GM19397 (cell line): ENCODE results near the gene RAD23A.
A peak's percentile ranks its signal among the peaks of the same experiment; 100 is the strongest.
"Not testable (repeated sequence)": the region's sequence is repeated elsewhere in the genome, so short reads cannot be mapped to it uniquely, and the experiment has no call there.

ENCODE experiments used
- ATAC-seq: cut with Tn5 transposase; IDR thresholded peaks from one replicate; pipeline ENCODE4 v1.9.1; 2021; ENCODE audit warnings: mild to moderate bottlenecking, moderate library complexity; ENCODE audit not compliant: unreplicated experiment

RAD23A gene

DNA sequence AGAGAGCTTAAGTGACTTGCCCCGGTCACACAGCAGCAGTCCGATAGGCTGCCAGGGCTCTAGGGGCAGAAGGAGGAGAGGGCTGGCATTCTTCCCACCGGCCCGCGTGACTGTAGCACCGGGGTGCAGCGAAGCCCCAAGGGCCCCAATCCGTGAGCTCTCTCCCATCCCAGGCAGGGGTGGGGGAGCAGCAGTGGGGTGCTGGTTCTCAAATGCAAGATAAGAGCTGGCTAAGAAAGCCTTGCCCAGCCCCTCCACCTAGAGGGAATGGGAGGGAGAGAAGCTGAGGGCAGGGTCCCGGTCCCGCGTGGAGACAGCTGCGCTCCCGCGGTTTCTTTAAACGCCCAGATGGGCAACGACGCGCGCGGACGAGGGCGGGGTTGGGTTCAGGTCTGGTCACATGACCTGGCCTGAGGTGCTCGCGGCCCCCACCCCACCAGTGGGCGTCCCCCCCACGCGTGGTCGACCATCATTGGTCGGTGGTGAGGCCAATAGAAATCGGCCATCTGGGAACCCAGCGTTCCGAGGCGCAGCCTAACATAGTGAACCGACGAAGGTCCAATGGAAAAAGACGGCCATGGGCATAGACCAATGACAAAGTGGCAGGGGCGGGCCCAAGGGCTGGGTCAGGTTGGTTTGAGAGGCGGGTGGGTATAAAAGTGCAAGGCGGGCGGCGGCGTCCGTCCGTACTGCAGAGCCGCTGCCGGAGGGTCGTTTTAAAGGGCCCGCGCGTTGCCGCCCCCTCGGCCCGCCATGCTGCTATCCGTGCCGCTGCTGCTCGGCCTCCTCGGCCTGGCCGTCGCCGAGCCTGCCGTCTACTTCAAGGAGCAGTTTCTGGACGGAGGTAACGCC lies 7.5 kb upstream of the RAD23A start, which contains the start of gene CALR:
Gene CALR, plus strand, starts transcription at position 683 of the 852 bp plus-strand sequence. Its CDS starts 71 bp downstream, at position 754.
- ATAC-seq, result peak; percentile 83

DNA sequence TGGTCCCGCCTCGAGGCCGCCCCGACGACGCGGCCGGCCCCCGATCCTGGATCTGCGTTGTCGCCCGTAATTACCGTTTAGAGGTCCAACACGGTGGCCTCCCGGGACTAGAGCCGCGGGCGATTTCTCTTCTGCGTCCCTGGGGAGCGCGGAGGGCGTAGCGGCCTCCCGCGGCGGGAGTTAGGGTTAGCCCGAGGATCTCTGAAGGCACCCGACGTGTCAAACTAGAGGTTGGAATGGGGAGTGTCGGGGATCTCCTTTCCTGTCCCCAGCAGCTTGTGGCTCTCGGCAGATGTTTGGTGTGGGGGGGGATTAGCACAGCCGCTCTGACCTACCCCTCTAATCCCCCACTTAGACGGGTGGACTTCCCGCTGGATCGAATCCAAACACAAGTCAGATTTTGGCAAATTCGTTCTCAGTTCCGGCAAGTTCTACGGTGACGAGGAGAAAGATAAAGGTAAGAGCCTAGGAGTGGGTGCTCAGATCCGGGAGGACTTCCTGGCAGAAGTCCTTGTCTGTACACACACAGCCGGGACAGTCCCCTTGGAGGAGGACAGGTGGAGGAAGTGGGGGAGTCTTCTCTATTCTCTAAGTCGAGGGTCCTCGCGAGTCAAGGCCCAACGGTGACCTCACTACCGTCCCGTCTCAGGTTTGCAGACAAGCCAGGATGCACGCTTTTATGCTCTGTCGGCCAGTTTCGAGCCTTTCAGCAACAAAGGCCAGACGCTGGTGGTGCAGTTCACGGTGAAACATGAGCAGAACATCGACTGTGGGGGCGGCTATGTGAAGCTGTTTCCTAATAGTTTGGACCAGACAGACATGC lies 6.7 kb upstream of the RAD23A start:
- ATAC-seq, result no peak

DNA sequence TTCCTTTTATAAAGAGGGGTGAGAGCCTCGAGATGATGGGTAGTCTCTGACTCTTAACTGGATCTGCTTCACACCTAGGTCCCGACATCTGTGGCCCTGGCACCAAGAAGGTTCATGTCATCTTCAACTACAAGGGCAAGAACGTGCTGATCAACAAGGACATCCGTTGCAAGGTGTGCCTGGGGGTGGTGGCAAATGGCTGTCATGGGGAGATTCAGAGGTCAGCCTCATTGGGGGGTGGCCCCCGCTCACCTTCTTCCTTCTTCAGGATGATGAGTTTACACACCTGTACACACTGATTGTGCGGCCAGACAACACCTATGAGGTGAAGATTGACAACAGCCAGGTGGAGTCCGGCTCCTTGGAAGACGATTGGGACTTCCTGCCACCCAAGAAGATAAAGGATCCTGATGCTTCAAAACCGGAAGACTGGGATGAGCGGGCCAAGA lies 5.7 kb upstream of the RAD23A start:
- no peak for ATAC-seq

DNA sequence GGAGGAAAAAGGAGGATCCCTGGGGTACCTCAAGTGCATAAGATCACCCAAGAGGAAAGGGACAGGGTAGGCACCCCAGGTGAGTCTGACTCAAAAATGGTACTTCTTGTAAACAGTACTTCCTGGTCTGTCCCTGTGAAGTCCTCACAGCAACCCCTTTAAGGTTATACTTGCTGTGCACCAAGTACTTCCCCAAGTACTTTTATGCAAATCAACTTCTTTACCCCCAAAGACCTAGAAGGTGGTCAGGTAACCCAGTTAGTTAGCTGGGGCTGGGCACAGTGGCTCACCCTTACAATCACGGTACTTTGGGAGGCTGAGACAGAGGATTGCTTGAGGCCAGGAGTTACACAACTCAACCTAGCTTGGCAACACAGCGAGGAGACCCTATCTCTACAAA lies 4.8 kb upstream of the RAD23A start:
- ATAC-seq, result no peak

DNA sequence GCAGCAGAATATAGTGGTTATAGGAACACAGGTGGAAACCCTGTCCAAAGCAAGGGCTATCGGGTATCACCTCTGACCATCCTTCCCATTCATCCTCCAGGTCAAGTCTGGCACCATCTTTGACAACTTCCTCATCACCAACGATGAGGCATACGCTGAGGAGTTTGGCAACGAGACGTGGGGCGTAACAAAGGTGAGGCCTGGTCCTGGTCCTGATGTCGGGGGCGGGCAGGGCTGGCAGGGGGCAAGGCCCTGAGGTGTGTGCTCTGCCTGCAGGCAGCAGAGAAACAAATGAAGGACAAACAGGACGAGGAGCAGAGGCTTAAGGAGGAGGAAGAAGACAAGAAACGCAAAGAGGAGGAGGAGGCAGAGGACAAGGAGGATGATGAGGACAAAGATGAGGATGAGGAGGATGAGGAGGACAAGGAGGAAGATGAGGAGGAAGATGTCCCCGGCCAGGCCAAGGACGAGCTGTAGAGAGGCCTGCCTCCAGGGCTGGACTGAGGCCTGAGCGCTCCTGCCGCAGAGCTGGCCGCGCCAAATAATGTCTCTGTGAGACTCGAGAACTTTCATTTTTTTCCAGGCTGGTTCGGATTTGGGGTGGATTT lies 2.1 kb upstream of the RAD23A start:
- no peak for ATAC-seq

DNA sequence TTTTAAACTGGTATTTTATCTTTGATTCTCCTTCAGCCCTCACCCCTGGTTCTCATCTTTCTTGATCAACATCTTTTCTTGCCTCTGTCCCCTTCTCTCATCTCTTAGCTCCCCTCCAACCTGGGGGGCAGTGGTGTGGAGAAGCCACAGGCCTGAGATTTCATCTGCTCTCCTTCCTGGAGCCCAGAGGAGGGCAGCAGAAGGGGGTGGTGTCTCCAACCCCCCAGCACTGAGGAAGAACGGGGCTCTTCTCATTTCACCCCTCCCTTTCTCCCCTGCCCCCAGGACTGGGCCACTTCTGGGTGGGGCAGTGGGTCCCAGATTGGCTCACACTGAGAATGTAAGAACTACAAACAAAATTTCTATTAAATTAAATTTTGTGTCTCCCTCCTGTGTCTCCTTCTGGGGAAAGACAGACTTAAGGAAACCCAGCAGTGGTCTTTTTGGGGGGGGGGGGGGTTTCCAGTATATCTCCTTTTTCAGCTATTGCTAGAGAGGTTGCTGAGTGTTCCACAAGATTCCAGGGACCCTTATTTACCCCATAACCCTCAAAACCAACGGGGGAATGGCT lies 1.5 kb upstream of the RAD23A start:
- no peak for ATAC-seq

DNA sequence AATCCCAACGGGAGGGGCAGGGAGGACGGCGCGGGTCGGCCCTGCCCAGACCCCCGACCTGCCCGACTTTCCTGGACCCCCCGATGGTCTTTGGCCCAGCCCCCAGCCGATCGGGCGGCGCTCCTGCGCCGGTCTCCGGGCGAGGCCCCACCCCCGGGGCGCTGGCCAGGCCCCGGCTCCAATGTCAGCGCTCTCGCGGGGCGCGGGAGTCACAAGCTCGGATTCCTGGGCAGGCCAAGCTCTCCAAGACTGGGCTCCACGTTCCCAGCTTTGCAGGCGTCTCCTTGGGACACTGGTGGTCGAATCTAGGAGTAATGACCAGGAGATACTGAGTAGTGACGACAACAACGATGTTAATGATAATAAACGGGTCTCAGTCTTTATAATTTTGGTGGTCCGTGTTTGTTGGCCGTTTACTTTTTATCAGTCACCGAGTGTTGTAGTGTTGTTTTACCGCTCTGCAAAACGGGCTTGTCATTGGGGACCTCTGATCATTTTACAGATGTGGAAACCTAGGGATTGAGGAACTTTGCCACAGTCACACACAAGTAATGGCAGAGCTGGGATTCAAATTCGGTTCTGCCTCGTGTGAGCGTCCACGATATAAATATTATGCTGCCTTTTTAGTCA lies 545 bp downstream of the RAD23A start:
- peak; percentile 41 for ATAC-seq

DNA sequence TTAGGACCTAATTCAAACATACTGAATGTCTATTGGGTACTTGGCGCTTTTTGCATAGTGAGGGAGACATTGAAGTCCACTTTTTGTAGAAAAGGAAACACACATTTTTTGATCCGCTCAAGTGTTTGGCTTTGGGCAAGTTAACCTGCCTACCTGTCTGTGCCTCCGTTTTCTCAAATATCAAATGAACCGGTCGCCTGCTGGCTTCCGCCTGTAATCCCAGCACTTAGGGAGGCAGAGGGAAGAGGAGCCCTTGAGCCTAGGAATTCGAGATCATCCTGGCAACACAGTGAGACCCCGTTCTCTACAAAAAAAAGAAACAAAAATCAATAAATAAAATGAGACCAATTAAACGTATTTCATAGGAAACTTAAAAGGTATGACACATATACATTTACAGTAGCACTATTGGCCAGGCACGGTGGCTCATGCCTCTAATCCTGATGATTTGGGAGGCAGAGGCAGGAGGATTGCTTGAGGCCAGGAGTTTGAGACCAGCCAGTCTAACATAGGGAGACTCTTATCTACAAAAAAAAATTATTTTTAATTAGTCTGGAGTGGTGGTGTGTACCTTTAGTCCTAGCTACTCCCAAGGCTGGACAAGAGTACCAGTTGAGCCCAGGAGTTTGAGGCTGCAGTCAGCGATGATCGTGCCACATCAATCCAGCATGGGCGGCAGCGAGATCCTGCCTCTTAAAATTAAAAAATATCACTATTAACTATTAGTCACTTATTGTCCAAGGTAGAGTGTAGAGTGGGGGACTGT lies 1.3 kb downstream of the RAD23A start:
- ATAC-seq, result no peak

DNA sequence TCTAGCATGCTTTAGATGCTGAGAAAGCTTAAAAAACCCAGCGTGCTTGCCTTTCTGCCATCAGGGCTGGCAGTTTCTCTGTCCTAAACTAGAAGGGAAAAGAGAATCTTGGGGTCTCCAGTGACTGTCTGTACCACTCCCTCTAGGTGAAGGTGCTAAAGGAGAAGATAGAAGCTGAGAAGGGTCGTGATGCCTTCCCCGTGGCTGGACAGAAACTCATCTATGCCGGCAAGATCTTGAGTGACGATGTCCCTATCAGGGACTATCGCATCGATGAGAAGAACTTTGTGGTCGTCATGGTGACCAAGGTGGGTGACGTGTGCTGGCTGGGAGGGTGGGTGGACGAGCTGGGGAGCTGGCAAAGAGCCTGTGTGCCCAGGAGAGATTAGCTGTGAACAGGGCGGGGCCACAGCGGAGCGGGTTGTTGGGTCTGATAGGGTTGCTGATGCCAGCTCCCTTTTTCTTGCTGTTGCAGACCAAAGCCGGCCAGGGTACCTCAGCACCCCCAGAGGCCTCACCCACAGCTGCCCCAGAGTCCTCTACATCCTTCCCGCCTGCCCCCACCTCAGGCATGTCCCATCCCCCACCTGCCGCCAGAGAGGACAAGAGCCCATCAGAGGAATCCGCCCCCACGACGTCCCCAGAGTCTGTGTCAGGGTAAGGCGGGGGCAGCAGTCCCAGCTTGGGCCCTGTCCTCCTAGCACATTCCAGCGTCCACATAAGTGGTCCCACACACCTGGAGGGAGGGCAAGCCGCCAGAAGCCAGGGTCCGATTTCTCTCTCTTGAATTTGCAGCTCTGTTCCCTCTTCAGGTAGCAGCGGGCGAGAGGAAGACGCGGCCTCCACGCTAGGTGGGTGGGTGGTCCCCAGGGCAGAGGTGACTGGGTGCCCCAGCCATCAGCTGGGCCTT lies 2.3 kb downstream of the RAD23A start:
- no peak for ATAC-seq

DNA sequence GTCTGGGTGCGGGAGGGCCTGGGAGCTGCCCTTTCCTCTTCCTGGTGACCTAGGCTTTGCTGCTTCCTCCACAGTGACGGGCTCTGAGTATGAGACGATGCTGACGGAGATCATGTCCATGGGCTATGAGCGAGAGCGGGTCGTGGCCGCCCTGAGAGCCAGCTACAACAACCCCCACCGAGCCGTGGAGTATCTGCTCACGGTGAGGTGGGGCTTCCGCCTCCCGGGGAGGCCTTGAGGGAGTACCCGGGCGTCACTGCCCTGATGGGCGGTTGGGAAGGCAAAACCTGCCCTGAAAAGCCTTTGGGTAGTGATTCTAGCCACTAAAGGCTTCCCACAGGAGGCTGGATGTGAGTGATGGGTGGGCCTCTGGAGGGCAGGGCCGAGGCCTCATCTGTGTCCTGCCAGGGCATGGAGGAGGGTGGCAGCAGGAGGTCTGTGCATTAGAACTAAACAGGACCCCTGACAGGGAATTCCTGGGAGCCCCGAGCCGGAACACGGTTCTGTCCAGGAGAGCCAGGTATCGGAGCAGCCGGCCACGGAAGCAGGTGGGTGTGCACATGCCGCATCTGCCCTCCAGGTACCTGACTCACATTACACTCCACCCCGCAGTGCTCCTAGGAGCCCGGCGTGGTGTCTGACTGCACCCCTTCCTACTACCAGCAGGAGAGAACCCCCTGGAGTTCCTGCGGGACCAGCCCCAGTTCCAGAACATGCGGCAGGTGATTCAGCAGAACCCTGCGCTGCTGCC lies 3.1 kb downstream of the RAD23A start:
- ATAC-seq, result no peak

DNA sequence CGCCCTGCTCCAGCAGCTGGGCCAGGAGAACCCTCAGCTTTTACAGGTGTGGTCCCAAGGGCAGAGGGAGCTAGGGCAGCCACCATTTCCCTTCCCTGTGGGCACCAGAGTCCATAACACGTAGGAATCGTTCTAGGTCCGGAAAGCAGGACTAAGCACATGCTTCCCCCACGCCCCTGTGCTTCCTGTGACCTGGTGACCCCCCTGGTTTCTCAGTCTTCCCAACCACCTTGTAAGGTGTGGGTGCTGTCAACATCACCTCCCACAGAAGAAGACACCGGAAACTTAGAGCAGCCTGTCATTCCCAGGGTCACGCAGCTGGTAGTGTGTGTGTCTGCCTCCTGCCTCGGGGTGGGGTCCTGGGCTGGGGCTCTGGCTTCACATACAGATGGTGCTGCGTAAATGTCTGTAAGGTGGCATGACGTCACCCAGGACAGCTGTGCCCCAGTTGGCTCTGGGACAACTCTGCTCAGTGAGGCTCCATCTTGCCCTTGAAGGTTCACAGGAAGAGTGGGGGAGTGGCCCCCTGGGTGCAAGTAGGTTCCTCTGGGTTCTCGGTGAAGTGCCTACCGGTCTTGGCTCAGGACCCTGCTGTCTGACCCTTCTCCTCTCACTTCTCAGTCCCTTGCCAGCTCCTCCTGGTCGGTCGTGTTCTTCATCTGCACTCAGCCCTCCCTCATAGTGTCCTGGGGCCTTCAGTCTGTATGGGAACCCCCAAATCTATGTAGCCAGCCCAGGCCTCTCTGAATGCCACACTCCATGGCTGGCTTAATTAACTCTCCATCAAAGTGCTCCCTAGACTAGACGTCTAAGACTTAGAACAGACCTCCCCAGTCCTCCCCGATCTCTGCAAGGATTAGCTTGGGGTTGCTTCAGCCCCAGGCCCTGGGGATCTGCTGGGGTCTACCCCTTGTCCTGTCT lies 4.0 kb downstream of the RAD23A start:
- ATAC-seq, result no peak

DNA sequence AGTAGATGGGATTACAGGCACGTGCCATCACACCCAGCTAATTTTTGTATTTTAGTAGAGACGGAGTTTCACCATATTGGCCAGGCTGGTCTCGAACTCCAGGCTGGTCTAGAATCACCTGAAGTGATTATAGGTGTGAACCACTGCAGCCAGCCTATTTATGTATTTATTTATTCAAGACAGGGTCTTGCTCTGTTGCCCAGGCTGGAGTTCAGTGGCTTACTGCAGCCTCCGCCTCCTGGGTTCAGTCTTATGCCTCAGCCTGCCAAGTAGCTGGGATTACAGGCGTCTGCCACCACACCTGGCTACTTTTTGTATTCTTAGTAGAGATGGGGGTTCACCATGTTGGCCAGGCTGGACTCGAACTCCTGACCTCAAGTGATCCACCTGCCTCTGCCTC lies 6.4 kb downstream of the RAD23A start:
- not testable (repeated sequence) for ATAC-seq

DNA sequence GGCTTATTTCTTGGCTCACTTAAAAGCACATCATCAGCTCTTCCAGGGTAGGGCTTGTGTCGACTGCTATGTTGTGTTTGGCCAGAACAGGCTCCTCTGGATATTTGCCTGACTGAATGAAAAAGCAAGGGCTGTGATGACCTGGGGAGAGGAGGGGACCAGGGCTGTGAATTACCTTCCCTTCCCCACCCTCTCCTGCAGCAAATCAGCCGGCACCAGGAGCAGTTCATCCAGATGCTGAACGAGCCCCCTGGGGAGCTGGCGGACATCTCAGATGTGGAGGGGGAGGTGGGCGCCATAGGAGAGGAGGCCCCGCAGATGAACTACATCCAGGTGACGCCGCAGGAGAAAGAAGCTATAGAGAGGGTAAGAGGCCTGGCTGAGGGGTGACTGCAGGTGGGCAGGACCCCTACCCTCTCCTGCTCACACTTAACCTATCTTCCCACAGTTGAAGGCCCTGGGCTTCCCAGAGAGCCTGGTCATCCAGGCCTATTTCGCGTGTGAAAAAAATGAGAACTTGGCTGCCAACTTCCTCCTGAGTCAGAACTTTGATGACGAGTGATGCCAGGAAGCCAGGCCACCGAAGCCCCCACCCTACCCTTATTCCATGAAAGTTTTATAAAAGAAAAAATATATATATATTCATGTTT lies 7.0 kb downstream of the RAD23A start:
- ATAC-seq, result no peak

DNA sequence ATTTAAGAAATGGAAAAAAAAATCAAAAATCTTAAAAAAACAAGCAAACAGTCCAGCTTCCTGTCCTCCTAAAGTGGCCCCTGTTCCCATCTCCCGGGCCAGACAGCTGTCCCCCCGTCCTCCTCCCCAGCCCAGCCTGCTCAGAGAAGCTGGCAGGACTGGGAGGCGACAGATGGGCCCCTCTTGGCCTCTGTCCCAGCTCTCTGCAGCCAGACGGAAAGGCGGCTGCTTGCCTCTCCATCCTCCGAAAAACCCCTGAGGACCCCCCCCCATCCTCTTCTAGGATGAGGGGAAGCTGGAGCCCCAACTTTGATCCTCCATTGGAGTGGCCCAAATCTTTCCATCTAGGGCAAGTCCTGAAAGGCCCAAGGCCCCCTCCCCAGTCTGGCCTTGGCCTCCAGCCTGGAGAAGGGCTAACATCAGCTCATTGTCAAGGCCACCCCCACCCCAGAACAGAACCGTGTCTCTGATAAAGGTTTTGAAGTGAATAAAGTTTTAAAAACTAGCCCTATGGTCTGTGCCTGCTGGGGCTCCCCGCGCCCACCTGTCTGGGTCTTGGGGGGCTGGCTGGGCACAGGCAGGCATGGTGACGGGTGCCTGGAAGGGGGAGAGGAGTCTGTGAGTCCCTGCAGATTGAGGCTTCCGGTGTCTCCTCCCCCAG lies 7.6 kb downstream of the RAD23A start:
- no peak for ATAC-seq

DNA sequence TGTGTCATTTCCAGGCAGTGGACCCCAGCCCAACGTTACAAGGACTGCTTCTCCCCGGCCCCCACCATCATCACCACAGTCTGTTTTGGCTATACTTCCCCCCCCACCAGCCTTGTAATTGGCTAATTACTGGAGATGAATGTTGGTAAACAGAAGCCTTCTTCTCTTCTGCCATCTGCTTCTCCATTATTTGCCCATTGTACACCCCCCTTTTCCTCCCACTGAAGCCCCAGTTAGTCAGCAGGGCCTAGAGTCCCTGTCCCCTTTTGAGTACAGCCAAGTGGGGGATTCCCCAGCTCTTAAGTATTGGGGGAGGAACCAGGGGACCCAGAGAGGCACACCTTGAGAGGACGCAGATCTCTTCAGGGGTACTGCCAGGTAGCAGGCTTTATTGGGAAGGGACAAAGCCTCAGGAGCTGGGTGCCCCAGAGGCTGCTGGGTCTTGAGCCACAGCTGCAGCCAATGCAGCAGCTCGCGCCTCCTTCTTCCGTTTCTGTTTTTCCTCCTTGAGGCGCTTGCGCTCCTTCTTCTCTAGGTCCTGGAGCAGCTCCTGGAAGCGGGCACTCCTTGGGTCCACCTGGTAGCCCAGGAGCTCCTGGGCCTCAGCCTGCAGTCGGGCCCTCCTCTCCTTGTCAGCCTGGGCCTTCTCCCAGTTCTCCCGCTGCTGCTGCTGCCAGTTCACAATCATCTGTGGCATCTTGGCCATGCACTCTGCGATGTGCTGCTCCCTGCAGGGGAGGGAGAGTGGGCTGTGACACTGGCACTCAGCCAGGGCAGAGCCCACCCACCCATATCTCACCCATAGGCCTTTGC lies 8.3 kb downstream of the RAD23A start:
- no peak for ATAC-seq
